NCI-H460 (cell line): ENCODE results near the gene DPM2. TPM values are rescaled to one million over a fixed set of nuclear protein-coding genes. Genes with fewer than 3 reads are reported as not detected.

Source experiments
- DNase-seq: peaks from one replicate; pipeline ENCODE4 v3.0.0-alpha.2; 2016; ENCODE audit warnings: low read depth; ENCODE audit errors: extremely low read depth
- total RNA-seq: library from RNA; depleted of rRNA; stranded (reverse); fragments of >200 nt; shearing (Covaris generic); gene quantifications from 2 replicates; pipeline ENCODE4 v1.2.3, GENCODE V29; 2014

The DPM2 gene
- total RNA-seq, 1 experiment from 2014 or later: 31.1 TPM

DNA sequence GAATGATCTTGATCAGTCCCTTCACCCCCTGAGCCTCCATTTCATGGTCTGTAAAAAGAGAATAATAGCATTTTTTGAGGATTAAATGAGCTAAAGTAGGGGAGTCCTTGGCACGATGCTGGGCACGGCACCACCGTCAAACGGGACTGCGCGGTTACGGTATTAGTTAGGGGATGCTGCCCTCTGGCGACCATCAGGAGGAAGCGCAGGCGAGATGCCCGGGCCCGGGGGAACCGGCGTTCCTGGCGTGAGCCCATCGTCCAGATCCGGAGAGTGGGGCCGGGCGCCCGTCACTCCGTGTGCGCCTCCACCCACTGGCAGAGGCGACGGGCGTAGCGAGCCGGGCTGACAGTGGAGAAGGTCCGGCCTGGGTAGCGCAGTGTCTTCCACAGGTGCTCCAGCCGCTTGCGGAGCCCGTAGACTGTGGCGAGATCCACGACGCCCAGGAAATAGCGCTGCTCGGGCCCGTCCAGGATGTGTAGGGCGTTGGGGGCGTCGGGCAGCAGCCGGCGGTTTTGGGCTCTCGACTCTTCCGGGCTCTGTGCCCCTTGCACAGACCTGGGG is 16.0 kb downstream of the DPM2 start:
- no peak for DNase-seq

GRCh38 chr9:127920794-127921193 is 16.9 kb downstream of the DPM2 start:
- no peak for DNase-seq

DNA sequence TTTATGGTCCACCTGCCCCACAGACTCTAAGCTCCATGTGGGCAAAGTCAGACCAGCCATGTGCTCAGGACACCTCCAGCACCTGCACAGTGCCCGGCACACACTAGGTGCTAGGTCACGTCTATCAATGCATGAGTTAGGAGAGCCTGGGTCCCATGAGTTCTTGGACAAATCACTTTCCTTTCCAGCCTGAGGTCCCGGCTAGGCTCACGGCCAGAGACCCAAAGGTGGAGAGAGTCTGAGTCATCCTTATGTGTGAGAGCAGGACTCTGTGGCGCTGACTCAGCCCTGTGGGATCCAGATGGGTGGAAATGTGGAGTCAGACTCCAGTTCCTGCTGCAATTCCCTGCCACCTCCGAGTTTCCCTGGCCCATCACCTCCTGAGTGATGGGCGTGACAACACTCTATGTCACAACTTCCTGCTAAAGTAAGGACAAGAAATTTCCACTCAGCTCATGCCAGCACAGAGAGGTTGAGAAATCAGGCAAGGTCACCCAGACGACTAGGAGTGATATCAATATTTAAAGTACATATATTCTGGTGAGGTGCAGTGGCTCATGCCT is 18.3 kb downstream of the DPM2 start:
- peak; percentile 98 for DNase-seq

DNA sequence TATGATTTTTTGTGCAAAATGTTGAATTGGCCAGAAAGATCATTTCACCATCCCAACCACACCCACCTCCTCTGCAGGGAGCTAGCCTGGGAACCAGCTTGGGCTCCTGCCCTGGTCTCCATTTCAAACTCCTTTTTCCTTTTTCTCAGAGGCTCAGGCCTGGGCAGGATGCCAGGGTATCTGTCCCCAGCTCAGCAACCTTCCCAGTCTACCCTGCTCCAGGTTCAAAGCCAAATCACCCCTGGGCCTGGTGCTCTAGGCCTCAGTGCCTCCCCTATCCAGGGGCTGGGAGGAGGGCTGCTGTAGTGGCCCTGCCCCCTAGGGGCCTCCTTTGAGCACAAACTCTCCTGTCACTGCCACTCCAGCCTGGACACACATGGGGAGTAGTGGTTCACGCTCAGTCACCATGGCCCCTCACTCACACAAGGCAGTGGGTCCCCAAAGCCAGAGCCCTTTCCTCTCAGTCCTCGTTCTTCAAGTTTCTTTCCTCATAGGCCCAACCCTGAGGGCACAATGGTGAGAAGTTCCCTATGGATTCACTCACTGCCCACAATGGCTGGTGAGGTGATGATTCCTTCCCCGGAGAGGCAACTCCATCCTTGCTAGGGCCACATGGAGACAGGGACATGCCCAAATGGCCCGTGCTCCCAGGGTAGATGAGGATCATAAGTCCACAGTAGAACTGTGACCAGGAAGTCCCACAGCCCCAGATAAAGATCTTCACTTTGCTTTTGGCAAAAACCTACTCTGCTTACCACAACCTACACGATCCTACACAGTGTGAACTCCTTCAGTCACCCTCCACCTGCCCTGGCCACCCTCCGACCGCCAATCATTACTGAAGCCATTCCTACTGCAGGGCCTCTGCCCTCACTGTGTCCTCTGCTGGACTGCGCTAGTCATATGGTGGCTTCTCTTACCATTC is 19.2 kb downstream of the DPM2 start:
- no peak for DNase-seq

DNA sequence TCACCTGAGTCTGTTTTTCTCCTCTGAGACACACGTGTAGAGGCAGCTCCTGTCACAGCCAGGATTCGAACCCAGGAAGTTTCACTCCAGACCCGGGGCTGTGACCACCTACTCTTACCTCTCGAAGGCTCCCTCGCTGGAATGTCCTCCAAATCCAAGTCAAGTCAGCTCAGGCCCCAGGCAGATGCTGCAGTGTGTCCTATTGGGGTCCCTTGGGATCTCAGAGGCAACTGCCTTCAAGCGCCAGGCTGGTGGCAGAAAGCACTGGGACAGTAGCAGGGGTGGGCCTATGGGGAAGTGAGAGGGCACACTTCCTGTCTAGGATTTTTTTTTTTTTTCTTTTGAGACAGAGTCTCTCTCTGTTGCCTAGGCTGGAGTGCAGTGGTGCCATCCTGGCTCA is 20.1 kb downstream of the DPM2 start:
- DNase-seq: no peak

DNA sequence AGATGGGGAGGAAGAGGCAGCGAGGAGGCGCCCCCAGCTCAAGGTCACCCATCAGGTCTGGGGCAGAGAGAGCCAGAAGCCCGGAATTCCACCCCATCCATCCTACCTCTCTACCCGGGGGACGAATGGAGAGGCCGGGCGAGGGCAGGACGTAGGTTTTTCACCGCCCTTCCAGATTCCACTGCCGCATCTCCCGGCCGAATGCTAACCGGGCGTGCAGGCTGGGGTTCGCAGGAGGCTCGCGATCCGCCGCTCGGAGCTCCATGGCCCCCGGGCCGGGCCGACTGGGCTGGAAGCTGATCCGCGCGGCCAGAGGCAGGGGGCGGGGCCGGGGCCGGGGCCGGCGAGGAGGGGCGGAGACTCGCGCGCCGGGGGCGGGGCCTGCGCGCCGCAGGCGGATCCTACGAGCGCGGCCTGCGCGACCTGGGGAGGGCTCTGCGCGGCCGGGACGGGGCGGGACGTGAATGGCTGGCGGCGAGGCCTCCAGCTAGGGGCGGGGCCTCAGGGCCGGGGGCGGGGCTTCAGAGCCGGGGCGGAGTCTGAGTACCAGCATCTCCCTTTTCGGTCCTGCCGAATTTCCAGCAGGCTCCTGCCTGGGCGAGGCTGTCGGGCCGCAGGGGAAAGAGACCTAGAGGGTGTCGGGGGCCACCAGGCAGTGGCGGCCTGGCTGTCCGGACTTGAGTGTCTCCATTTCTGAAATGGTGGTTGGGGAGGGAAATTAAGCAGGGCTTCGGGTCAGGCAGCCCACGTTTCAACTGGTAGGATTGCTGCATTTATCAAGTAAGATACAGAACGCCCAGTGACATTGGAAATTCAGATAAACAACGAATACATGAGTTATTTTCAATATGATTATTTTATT is 20.7 kb downstream of the DPM2 start, which contains the start of gene ST6GALNAC4:
Gene ST6GALNAC4 (minus strand): TSS at position 322 of the 862 bp plus-strand sequence. CDS start 622 bp downstream, outside the sequence.
- DNase-seq: peak; percentile 88

- no peak for DNase-seq
These were observed 21.6 kb downstream of the DPM2 start for GRCh38 chr9:127915801-127916719.

DNA sequence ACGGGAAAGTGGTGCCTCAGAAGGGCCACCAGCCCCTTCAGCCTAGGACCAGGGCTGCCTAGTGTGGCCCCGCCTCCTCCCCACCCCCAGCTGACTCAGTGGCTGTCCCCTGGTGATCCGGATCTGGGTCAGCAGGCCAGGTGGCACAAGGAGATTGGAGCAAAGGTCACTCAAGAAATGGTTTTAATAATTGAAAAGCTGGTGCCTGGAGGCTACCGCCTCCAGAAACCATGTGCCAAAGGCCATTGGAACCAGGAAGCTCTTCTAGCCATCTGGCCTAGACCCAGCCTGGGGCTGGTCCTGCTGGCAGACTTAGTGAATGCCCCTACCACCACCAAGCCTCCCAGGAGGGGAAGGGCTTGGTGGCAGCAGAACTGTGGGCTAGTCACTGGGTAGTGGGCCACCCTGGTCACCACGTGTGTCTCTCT is 22.3 kb downstream of the DPM2 start:
- DNase-seq: no peak

DNA sequence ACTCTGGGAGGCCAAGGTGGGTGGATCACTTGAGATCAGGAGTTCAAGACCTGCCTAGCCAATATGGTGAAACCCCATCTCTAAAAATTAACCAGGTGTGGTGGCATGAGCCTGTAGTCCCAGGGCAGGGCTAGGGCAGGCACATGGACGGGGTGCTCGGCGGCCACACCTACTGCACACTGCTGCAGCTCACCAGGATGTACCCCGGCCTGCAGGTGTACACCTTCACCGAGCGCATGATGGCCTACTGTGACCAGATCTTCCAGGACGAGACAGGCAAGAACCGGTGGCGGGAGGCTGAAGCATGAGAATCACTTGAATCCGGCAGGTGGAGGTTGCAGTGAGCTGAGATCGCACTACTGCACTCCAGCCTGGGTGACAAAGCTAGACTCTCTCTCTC is 24.0 kb downstream of the DPM2 start:
- DNase-seq: no peak

DNA sequence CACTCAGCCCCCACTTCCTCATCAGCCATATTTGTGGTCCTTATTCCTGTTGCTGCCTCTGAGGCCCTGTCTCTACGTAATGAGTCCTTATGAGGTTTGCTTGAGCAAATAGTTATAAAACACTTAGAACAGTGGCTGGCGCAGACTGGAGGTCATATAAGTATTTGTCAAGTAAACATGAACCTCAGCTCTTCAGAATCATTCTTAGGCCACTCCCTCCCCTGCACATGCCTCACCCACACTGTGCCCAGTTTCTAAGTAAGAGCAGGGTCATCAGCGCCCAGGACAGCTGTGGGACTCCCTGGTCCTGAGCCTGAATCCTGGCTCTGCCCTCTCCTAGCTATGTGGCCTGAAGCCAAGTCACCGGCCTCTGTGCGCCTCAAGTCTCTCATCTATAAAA is 24.8 kb downstream of the DPM2 start:
- DNase-seq: no peak

GRCh38 chr9:127912296-127912695 is 25.4 kb downstream of the DPM2 start:
- no peak for DNase-seq

GRCh38 chr9:127910613-127911205 is 26.9 kb downstream of the DPM2 start:
- DNase-seq: no peak

- DNase-seq: no peak
These were observed 27.8 kb downstream of the DPM2 start for GRCh38 chr9:127909839-127910273.

- no peak for DNase-seq
These were observed 29.1 kb downstream of the DPM2 start for GRCh38 chr9:127908660-127908926.

DNA sequence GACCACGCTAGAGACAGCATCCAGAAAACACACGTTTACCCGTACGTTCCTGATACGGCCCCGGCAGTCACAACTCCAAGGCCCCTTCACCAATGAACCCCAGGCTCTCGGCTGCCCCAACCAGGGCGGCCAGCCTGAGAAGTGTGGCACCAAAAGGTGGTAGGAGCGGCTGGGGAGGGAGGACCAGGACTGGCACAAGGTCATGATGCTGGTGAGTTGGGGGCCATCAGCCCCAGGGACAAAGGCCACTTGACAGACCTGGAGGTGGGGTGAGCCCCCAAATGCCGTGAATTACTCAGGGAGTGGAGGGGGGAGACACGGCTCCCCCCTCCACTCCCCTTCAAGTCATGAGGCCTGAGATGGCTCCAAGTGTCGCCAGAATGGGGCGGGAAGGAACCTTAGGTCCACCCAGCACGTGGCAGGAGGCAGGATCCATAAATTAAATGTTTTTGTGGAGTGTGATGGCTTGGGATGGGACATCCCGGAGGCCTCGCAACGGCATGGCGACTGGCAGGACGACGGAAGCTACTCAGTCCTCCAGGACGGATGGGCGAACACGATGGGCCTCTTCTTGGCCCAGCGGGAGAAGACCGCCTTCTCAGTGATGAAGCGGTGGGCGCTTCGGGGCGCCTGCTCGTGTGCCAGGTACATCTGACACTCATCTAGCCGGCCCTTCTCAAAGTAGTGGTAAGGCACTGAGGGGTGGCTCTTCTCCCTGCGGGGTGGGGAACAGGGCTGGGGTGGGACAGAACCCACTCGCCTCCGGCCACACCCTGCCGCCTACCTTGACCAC is 29.6 kb downstream of the DPM2 start:
- no peak for DNase-seq

DNA sequence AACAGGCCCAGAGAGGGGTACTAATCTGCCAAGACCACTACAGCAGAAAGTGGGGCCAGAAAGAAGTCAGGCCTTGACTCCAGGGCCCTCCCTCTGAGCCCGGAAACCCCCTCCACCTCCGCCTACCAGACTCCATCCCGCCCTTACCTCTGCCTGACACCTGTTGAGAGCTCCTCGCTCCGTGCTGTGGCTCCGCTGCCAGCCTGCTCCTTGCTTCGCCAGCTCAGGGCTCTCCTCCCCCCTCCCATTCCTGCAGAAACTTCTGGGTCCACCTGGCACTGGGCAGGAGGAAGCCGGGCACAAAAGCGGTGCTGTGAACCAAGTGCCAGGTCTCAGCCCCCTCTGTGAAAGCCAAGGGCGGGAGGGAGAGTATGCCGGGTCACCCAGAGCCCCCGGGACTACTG is 31.9 kb downstream of the DPM2 start:
- no peak for DNase-seq

DNA sequence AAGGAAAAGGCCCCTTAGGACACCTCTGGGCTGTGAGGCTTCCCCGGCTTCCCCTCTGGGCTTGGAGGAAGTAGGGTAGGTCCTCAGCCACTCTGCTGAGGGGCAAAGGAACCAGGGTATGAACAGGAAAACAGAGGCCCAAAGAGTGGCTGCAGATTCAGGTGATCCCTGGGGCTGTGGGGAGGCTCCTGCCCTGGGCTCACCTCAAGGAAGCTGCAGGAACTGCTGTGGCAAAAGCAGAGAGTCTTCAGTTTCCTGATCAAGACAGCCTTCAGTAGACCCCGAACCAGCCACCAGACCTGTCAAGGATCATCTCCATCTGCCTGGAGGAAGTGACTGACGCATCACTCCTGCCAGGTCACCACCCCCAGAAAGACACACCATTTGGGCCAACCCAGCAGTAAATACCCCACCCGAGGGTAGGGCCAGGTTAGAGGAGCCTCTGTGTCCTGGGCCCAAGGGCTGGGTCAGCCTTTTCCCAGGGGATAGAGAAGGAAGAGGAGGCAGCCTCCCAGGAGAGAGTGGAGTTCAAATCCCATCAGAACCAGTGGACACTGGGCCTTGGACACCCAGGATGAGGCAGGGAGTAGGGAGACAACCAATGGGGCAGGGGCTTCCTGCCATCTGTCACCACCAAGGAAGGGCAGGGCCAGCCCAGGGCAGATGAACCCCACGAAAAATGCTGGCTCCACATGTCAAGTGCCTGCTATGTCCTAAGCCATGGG is 32.5 kb downstream of the DPM2 start:
- no peak for DNase-seq

DNA sequence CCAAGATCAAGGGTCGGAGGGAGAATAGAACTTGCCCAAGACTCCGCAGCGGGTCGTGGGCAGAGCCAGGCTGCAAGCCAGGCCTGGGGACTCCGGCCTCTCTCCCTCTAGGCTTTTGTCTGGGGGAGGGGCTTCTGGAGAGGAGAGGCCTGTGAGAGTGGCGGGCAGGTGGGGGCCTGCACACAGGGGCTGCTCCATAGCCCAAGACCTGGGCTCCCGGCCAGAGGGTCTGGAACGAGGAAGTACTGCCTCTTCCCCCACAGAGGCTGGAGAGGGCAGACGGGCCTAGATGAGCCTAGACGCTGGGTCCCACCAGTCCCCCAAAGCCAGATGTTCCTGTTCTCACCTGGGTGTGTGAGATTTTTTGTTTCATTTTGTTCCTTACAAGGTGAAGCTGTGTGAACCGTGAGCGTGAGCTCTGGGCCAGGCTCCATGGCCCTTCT is 33.1 kb downstream of the DPM2 start:
- DNase-seq: no peak
